Liver (tissue), 9 donors: Measurements from ENCODE around the gene SLC6A16. TPM values are rescaled to one million over a fixed set of nuclear protein-coding genes. Genes with fewer than 3 reads are reported as not detected.

ENCODE experiments used
- DNase-seq: peaks from one replicate; pipeline ENCODE4 v3.0.0-alpha.2; 2017; ENCODE audit warnings: low spot score
- H3K27ac ChIP-seq, 2 donors: one replicate each; pipeline ENCODE4 v1.7.0; 2013; ENCODE audit warnings: inconsistent platforms in 2 of 2, low read length in 2 of 2, control low read depth in 1 of 2, low read depth in 1 of 2, mild to moderate bottlenecking in 1 of 2
- H3K27me3 ChIP-seq, 4 donors: one replicate each; pipeline versions ENCODE4 v1.6.1 to v1.7.0; 2013; ENCODE audit warnings: low read length in 3 of 4, inconsistent platforms in 1 of 4, mild to moderate bottlenecking in 1 of 4, moderate library complexity in 1 of 4; ENCODE audit not compliant: control insufficient read depth in 4 of 4, insufficient read depth in 4 of 4
- H3K36me3 ChIP-seq, 4 donors: one replicate each; pipeline versions ENCODE4 v1.6.1 to v1.7.0; 2013; ENCODE audit warnings: low read length in 3 of 4, mild to moderate bottlenecking in 3 of 4, low read depth in 1 of 4, moderate library complexity in 1 of 4; ENCODE audit not compliant: control insufficient read depth in 4 of 4, insufficient read depth in 3 of 4
- H3K4me1 ChIP-seq, 4 donors: one replicate each; pipeline versions ENCODE4 v1.6.1 to v1.7.0; 2013; ENCODE audit warnings: low read length in 3 of 4, mild to moderate bottlenecking in 3 of 4, moderate library complexity in 1 of 4; ENCODE audit not compliant: control insufficient read depth in 4 of 4, insufficient read depth in 4 of 4
- H3K4me3 ChIP-seq, 3 donors: one replicate each; pipeline versions ENCODE4 v1.6.1 to v1.7.0; 2013; ENCODE audit warnings: low read length in 3 of 3, control low read depth in 1 of 3, low read depth in 1 of 3, mild to moderate bottlenecking in 1 of 3
- H3K9ac ChIP-seq, 2 donors: one replicate each; pipeline ENCODE4 v1.7.0; 2013; ENCODE audit warnings: low read length in 2 of 2, mild to moderate bottlenecking in 2 of 2, moderate library complexity in 2 of 2, control low read depth in 1 of 2, low read depth in 1 of 2
- H3K9me3 ChIP-seq, 4 donors: one replicate each; pipeline versions ENCODE4 v1.6.1 to v1.7.0; 2013; ENCODE audit warnings: low read length in 3 of 4; ENCODE audit not compliant: control insufficient read depth in 4 of 4
- EGR1 ChIP-seq, 2 donors: IDR thresholded peaks; 2 replicates each; pipeline ENCODE4 v1.6.1; 2016 to 2018; ENCODE audit warnings: antibody characterized with exemption in 2 of 2, low read depth in 2 of 2
- FOXA1 ChIP-seq: IDR thresholded peaks from 2 replicates; pipeline ENCODE4 v1.6.1; 2016; ENCODE audit warnings: antibody characterized with exemption
- FOXA2 ChIP-seq: IDR thresholded peaks from 2 replicates; pipeline ENCODE4 v1.6.1; 2016; ENCODE audit warnings: antibody characterized with exemption
- GABPA ChIP-seq, 2 donors: IDR thresholded peaks in 1 of 2; conservative IDR thresholded peaks in 1 of 2; 2 replicates each; pipeline ENCODE4 v1.6.1; 2016; ENCODE audit warnings: antibody characterized with exemption in 2 of 2, mild to moderate bottlenecking in 1 of 2, moderate library complexity in 1 of 2
- HNF4A ChIP-seq, 2 donors: conservative IDR thresholded peaks; 2 replicates each; pipeline ENCODE4 v1.6.1; 2016; ENCODE audit warnings: antibody characterized with exemption in 2 of 2, mild to moderate bottlenecking in 2 of 2
- HNF4G ChIP-seq: IDR thresholded peaks from 2 replicates; pipeline ENCODE4 v1.6.1; 2016; ENCODE audit warnings: antibody characterized with exemption
- JUND ChIP-seq, 2 donors: IDR thresholded peaks; 2 replicates each; pipeline ENCODE4 v1.6.1; 2016; ENCODE audit warnings: antibody characterized with exemption in 2 of 2
- NR2F2 ChIP-seq: IDR thresholded peaks from 2 replicates; pipeline ENCODE4 v1.6.1; 2016; ENCODE audit warnings: antibody characterized with exemption
- RAD21 ChIP-seq, 2 donors: IDR thresholded peaks; 2 replicates each; pipeline ENCODE4 v1.6.1; 2016; ENCODE audit warnings: antibody characterized with exemption in 2 of 2, mild to moderate bottlenecking in 2 of 2
- RXRA ChIP-seq, 2 donors: IDR thresholded peaks; 2 replicates each; pipeline ENCODE4 v1.6.1; 2017 to 2018; ENCODE audit warnings: antibody characterized with exemption in 2 of 2, mild to moderate bottlenecking in 1 of 2
- SP1 ChIP-seq: IDR thresholded peaks from 2 replicates; pipeline ENCODE4 v1.6.1; 2018; ENCODE audit warnings: antibody characterized with exemption, mild to moderate bottlenecking
- TAF1 ChIP-seq: conservative IDR thresholded peaks from 2 replicates; pipeline ENCODE4 v1.6.1; 2016; ENCODE audit warnings: antibody characterized with exemption, mild to moderate bottlenecking
- YY1 ChIP-seq: IDR thresholded peaks from 2 replicates; pipeline ENCODE4 v1.6.1; 2016; ENCODE audit warnings: antibody characterized with exemption, mild to moderate bottlenecking
- WGBS: extraction: QIAGEN DNeasy Blood & Tissue Kit; methylation state at CpG from one replicate; pipeline ENCODE4 v1.1.7; 2013; 5-methylcytosine and 5-hydroxymethylcytosine counted together
- polyA plus RNA-seq, 2 donors: library from polyadenylated mRNA; stranded (reverse) in 1 of 2; unstranded in 1 of 2; fragments of 200-250 nt in 1 of 2; fragments of >200 nt in 1 of 2; fragmentation: Nextera tagmentation in 1 of 2; extraction: Ambion mirVana in 1 of 2; gene quantifications; one replicate each; pipeline versions ENCODE4 v1.2.1 to v1.2.3, GENCODE V29; 2013 to 2015
- total RNA-seq, 2 donors: library from RNA; depleted of rRNA; stranded (reverse); fragments of >200 nt; gene quantifications; one replicate each; pipeline ENCODE4 v1.2.3, GENCODE V29; 2014
- TF ChIP-seq, protein P1 (sequence below): IDR thresholded peaks from 2 replicates; pipeline ENCODE4 v1.6.1; 2016; ENCODE audit warnings: antibody characterized with exemption
- TF ChIP-seq, protein P2 (sequence below): fragments of 150-350 bp; IDR thresholded peaks from 2 replicates; pipeline ENCODE4 v1.5.1; 2017; ENCODE audit warnings: improper control_type of control experiment, low read depth, low read length; ENCODE audit not compliant: missing input control
- TF ChIP-seq, protein P3 (sequence below): IDR thresholded peaks from 2 replicates; pipeline ENCODE4 v1.6.1; 2016; ENCODE audit warnings: antibody characterized with exemption, mild to moderate bottlenecking
- TF ChIP-seq, protein P4 (sequence below): IDR thresholded peaks from 2 replicates; pipeline ENCODE4 v1.6.1; 2016; ENCODE audit warnings: antibody characterized with exemption
- donor health status: healthy.
- donor health status: healthy.
- donor health status: healthy.
- donor health status: healthy.
- donor health status: healthy.

Gene SLC6A16
- total and polyA plus RNA-seq, 4 donors = 0.19 to 2.7 (median 1.5) TPM

DNA sequence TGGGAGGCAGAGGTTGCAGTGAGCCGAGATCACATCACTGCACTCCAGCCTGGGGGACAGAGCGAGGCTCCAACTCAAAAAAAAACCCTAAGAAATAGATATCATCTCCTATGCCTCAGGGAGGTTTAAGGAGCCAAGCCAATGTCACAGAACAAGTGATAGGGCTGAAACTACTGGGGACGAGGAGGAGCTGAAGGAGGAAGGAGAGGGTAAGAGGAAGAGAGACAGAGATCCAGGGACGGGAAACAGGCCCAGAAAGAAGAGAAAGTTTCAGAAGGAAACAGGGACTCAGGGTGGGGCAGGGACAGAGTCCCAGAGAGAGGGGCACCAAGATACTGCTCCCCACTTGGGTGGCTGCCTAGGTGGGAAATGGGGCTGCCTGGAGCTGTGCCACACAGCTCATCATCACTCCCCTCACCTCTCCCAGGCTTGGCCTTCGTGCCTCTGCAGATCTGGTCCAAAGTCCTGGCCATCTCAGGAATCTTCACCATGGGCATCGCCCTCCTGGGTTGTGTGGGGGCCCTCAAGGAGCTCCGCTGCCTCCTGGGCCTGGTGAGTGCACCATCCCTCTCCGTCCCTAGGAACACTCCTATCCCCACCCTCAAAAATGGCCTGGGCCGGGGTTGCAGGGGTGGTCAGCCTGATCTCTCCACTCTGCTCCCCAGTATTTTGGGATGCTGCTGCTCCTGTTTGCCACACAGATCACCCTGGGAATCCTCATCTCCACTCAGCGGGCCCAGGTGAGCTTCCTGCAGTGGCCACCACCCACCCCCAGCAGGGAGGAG is 11.7 kb upstream of the SLC6A16 start (continued):
- TF ChIP-seq FOXA2 = no peak
- no peak for TF ChIP-seq HNF4G
- no peak for TF ChIP-seq FOXA1

DNA sequence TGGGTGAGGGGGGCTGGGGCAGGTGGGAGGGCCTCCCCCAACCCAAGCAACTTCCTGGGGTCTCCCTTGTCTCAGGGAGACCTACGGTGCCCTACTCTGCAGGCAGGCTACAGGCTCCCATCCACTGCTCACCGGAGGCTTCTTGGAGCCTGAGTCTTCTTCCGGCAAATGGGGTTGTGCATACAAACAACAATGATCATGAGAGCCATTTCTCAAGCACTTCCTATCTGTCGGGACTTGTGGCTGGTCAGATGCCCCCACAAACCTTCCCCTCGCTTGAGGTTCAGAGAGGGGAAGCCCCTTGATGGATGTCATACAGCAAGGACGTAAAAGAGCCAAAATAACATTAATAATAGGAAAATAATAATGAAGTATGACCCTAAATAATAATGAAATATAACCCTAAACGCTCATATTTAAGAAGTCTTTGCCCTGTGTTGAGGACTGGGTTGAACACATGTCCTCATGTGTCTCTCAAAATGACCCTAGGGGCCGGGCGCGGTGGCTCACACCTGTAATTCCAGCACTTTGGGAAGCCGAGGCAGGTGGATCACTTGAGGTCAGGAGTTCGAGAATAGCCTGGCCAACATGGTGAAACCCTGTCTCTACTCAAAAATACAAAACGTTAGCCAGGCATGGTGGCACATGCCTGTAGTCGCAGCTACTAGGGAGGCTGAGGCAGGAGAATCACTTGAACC is 10.9 kb upstream of the SLC6A16 start:
- peaks cover 2 to 30% (median 13%) of the 10 kb centered on the region in 4 donors for H3K4me1 ChIP-seq
- no peak for DNase-seq

More for the DNA sequence above, 10.9 kb upstream of the SLC6A16 start:
- no peaks in the 10 kb centered on the region for H3K36me3 ChIP-seq
- TF ChIP-seq, protein P1, sequence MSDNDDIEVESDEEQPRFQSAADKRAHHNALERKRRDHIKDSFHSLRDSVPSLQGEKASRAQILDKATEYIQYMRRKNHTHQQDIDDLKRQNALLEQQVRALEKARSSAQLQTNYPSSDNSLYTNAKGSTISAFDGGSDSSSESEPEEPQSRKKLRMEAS = no peak
- no peak for TF ChIP-seq YY1
- TF ChIP-seq, protein P2, sequence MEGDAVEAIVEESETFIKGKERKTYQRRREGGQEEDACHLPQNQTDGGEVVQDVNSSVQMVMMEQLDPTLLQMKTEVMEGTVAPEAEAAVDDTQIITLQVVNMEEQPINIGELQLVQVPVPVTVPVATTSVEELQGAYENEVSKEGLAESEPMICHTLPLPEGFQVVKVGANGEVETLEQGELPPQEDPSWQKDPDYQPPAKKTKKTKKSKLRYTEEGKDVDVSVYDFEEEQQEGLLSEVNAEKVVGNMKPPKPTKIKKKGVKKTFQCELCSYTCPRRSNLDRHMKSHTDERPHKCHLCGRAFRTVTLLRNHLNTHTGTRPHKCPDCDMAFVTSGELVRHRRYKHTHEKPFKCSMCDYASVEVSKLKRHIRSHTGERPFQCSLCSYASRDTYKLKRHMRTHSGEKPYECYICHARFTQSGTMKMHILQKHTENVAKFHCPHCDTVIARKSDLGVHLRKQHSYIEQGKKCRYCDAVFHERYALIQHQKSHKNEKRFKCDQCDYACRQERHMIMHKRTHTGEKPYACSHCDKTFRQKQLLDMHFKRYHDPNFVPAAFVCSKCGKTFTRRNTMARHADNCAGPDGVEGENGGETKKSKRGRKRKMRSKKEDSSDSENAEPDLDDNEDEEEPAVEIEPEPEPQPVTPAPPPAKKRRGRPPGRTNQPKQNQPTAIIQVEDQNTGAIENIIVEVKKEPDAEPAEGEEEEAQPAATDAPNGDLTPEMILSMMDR = no peak
- TF ChIP-seq HNF4A (conservative IDR thresholded peaks at IDR 0.05) = no peak
- TF ChIP-seq EGR1 (IDR thresholded peaks at IDR 0.05; ENCODE audit: low read depth in 2 of 2) = no peak
- TF ChIP-seq, protein P3, sequence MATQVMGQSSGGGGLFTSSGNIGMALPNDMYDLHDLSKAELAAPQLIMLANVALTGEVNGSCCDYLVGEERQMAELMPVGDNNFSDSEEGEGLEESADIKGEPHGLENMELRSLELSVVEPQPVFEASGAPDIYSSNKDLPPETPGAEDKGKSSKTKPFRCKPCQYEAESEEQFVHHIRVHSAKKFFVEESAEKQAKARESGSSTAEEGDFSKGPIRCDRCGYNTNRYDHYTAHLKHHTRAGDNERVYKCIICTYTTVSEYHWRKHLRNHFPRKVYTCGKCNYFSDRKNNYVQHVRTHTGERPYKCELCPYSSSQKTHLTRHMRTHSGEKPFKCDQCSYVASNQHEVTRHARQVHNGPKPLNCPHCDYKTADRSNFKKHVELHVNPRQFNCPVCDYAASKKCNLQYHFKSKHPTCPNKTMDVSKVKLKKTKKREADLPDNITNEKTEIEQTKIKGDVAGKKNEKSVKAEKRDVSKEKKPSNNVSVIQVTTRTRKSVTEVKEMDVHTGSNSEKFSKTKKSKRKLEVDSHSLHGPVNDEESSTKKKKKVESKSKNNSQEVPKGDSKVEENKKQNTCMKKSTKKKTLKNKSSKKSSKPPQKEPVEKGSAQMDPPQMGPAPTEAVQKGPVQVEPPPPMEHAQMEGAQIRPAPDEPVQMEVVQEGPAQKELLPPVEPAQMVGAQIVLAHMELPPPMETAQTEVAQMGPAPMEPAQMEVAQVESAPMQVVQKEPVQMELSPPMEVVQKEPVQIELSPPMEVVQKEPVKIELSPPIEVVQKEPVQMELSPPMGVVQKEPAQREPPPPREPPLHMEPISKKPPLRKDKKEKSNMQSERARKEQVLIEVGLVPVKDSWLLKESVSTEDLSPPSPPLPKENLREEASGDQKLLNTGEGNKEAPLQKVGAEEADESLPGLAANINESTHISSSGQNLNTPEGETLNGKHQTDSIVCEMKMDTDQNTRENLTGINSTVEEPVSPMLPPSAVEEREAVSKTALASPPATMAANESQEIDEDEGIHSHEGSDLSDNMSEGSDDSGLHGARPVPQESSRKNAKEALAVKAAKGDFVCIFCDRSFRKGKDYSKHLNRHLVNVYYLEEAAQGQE = no peak
- TF ChIP-seq GABPA (IDR thresholded peaks at IDR 0.05 in 1 of 2, conservative IDR thresholded peaks at IDR 0.05 in 1 of 2) = no peak
- no peak for TF ChIP-seq JUND (IDR thresholded peaks at IDR 0.05)
- TF ChIP-seq RXRA (IDR thresholded peaks at IDR 0.05) = no peak
- no peak for TF ChIP-seq FOXA2
- TF ChIP-seq, protein P4, sequence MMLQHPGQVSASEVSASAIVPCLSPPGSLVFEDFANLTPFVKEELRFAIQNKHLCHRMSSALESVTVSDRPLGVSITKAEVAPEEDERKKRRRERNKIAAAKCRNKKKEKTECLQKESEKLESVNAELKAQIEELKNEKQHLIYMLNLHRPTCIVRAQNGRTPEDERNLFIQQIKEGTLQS = no peak
- TF ChIP-seq NR2F2 = no peak
- no peak for TF ChIP-seq FOXA1
- TF ChIP-seq TAF1 = no peak
- TF ChIP-seq RAD21 (IDR thresholded peaks at IDR 0.05) = no peak
- no peak for TF ChIP-seq HNF4G
- no peak for TF ChIP-seq SP1
- peak overlapping the region in 1 of 3 donors; percentile 8 for H3K4me3 ChIP-seq
- no peaks in the 10 kb centered on the region for H3K27me3 ChIP-seq
- H3K9me3 ChIP-seq = no peaks in the 10 kb centered on the region
- peak overlapping the region; percentile 27 to 33 for H3K27ac ChIP-seq
- H3K9ac ChIP-seq = no peak overlapping the region
- WGBS = 85% methylated on average over 14 of the region's 14 CpGs
